ENCODE results near the gene NDUFAF4. TPM values are rescaled to one million over a fixed set of nuclear protein-coding genes. Genes with fewer than 3 reads are reported as not detected.

Gene NDUFAF4
- total RNA-seq, 1 donor from 2014 or later: 21.2 TPM

GRCh38 chr6:96934087-96934486 is 36.4 kb upstream of the NDUFAF4 start:
- no peak for DNase-seq (ENCODE audit: low read depth)
- no peak for TF ChIP-seq CTCF (conservative IDR thresholded peaks at IDR 0.05; ENCODE audit: low read depth, low read length)
- H3K4me3 ChIP-seq (ENCODE audit: low read depth, low read length): no peak overlapping the region

GRCh38 chr6:96931198-96931597 is 33.5 kb upstream of the NDUFAF4 start:
- no peak for TF ChIP-seq CTCF (conservative IDR thresholded peaks at IDR 0.05; ENCODE audit: low read depth, low read length)
- H3K4me3 ChIP-seq (ENCODE audit: low read depth, low read length): no peak overlapping the region
- no peak for DNase-seq (ENCODE audit: low read depth)

- H3K4me3 ChIP-seq (ENCODE audit: low read depth, low read length): no peak overlapping the region
- TF ChIP-seq CTCF (conservative IDR thresholded peaks at IDR 0.05; ENCODE audit: low read depth, low read length): no peak
- no peak for DNase-seq (ENCODE audit: low read depth)
Measured at GRCh38 chr6:96929741-96930140, 32.0 kb upstream of the NDUFAF4 start.

GRCh38 chr6:96927660-96928059 is 30.0 kb upstream of the NDUFAF4 start:
- no peak overlapping the region for H3K4me3 ChIP-seq (ENCODE audit: low read depth, low read length)
- TF ChIP-seq CTCF (conservative IDR thresholded peaks at IDR 0.05; ENCODE audit: low read depth, low read length): no peak
- DNase-seq (ENCODE audit: low read depth): no peak

- no peak for DNase-seq (ENCODE audit: low read depth)
- no peak for TF ChIP-seq CTCF (conservative IDR thresholded peaks at IDR 0.05; ENCODE audit: low read depth, low read length)
- H3K4me3 ChIP-seq (ENCODE audit: low read depth, low read length): no peak overlapping the region
Measured at GRCh38 chr6:96926425-96926824, 28.7 kb upstream of the NDUFAF4 start.

GRCh38 chr6:96925290-96925687 is 27.6 kb upstream of the NDUFAF4 start:
- TF ChIP-seq CTCF (conservative IDR thresholded peaks at IDR 0.05; ENCODE audit: low read depth, low read length): no peak
- peak overlapping the region; percentile 76 for H3K4me3 ChIP-seq (ENCODE audit: low read depth, low read length)
- no peak for DNase-seq (ENCODE audit: low read depth)

GRCh38 chr6:96923871-96924493 is 26.3 kb upstream of the NDUFAF4 start:
- TF ChIP-seq CTCF (conservative IDR thresholded peaks at IDR 0.05; ENCODE audit: low read depth, low read length): no peak
- H3K4me3 ChIP-seq (ENCODE audit: low read depth, low read length): peak overlapping the region; percentile 76
- DNase-seq (ENCODE audit: low read depth): no peak
